GM10847 (cell line): ENCODE results near the gene AP3B2.

Experiments used
- POLR2A ChIP-seq: IDR thresholded peaks from 2 replicates; pipeline ENCODE4 v1.6.1; 2011; ENCODE audit not compliant: insufficient read length; ENCODE audit errors: extremely low read depth

Gene AP3B2

GRCh38 chr15:82647045-82647834, 62.4 kb downstream of the AP3B2 start, which contains the start of gene CPEB1:
TSS of gene CPEB1 (minus strand) at chr15:82647363. CDS start at chr15:82628459, 18,904 bp downstream.
- no peak for TF ChIP-seq POLR2A

GRCh38 chr15:82646250-82647044, 63.2 kb downstream of the AP3B2 start:
- TF ChIP-seq POLR2A, result no peak

GRCh38 chr15:82643992-82644391, 65.7 kb downstream of the AP3B2 start:
- TF ChIP-seq POLR2A, result no peak

GRCh38 chr15:82642656-82643055, 67.0 kb downstream of the AP3B2 start:
- no peak for TF ChIP-seq POLR2A

GRCh38 chr15:82641129-82641798, 68.4 kb downstream of the AP3B2 start:
- no peak for TF ChIP-seq POLR2A

GRCh38 chr15:82640672-82641071, 69.0 kb downstream of the AP3B2 start:
- no peak for TF ChIP-seq POLR2A

GRCh38 chr15:82635798-82636197, 73.9 kb downstream of the AP3B2 start:
- no peak for TF ChIP-seq POLR2A

GRCh38 chr15:82630033-82630432, 79.6 kb downstream of the AP3B2 start:
- TF ChIP-seq POLR2A, result no peak

- TF ChIP-seq POLR2A, result no peak
Measured at GRCh38 chr15:82625136-82625535, 84.5 kb downstream of the AP3B2 start.

- no peak for TF ChIP-seq POLR2A
Measured at GRCh38 chr15:82624438-82624837, 85.2 kb downstream of the AP3B2 start.

GRCh38 chr15:82624008-82624407, 85.7 kb downstream of the AP3B2 start:
- TF ChIP-seq POLR2A, result no peak

GRCh38 chr15:82621970-82622369, 87.7 kb downstream of the AP3B2 start:
- no peak for TF ChIP-seq POLR2A

- TF ChIP-seq POLR2A, result no peak
Measured at GRCh38 chr15:82613747-82614146, 95.9 kb downstream of the AP3B2 start.

- TF ChIP-seq POLR2A, result no peak
Measured at GRCh38 chr15:82611348-82611747, 98.3 kb downstream of the AP3B2 start.
